ENCODE measurements around the gene ALG6.
"Not testable (repeated sequence)": the region's sequence is repeated elsewhere in the genome, so short reads cannot be mapped to it uniquely, and the experiment has no call there.

ALG6 gene

GRCh38 chr1:63413394-63413793 lies 46.0 kb downstream of the ALG6 start:
- no peak overlapping the region for H4K8ac ChIP-seq (ENCODE audit: low read depth, low read length)
- no peaks in the 10 kb centered on the region for H3K79me2 ChIP-seq (ENCODE audit: control insufficient read depth, insufficient read depth, low read length)
- H4K5ac ChIP-seq (ENCODE audit: low read length): no peak overlapping the region
- no peak overlapping the region for H3K9ac ChIP-seq (ENCODE audit: low read length)
- no peak for DNase-seq
- H2AK5ac ChIP-seq (ENCODE audit: low read length): no peak overlapping the region
- H3K4me2 ChIP-seq (ENCODE audit: low read length): no peak overlapping the region
- no peak overlapping the region for H2BK120ac ChIP-seq (ENCODE audit: low read depth, low read length)
- H3K4me1 ChIP-seq (ENCODE audit: control insufficient read depth, low read depth, low read length): no peaks in the 10 kb centered on the region
- no peak overlapping the region for H3K4me3 ChIP-seq (ENCODE audit: low read length)
- no peaks in the 10 kb centered on the region for H3K27me3 ChIP-seq (ENCODE audit: insufficient read depth, low read length, poor library complexity)
- H2BK15ac ChIP-seq (replicated peaks; ENCODE audit: low read depth): no peak overlapping the region
- no peak overlapping the region for H3K23ac ChIP-seq (ENCODE audit: low read length)
- no peak overlapping the region for H3K4ac ChIP-seq (ENCODE audit: low read depth, low read length)
- H3K56ac ChIP-seq (ENCODE audit: low read length): no peak overlapping the region
- H3K27ac ChIP-seq (ENCODE audit: low read depth, low read length): no peak overlapping the region
- no peak overlapping the region for H3K18ac ChIP-seq (ENCODE audit: low read length)
- H3K79me1 ChIP-seq (ENCODE audit: low read length): no peaks in the 10 kb centered on the region
- H3K36me3 ChIP-seq (ENCODE audit: control insufficient read depth, insufficient read depth, low read length): no peaks in the 10 kb centered on the region
- H2BK5ac ChIP-seq (ENCODE audit: low read length): no peak overlapping the region
- no CpG with 5 or more reads among the region's 1 CpG for WGBS (ENCODE audit: extremely low coverage, insufficient coverage, low lambda C conversion rate)

- no peak overlapping the region for H4K5ac ChIP-seq (ENCODE audit: low read length)
- H3K79me2 ChIP-seq (ENCODE audit: control insufficient read depth, insufficient read depth, low read length): no peaks in the 10 kb centered on the region
- H3K18ac ChIP-seq (ENCODE audit: low read length): no peak overlapping the region
- no peak overlapping the region for H3K56ac ChIP-seq (ENCODE audit: low read length)
- H3K27ac ChIP-seq (ENCODE audit: low read depth, low read length): no peak overlapping the region
- H4K8ac ChIP-seq (ENCODE audit: low read depth, low read length): no peak overlapping the region
- H3K4ac ChIP-seq (ENCODE audit: low read depth, low read length): no peak overlapping the region
- no peaks in the 10 kb centered on the region for H3K79me1 ChIP-seq (ENCODE audit: low read length)
- no peak for DNase-seq
- no peaks in the 10 kb centered on the region for H3K4me1 ChIP-seq (ENCODE audit: control insufficient read depth, low read depth, low read length)
- H2BK15ac ChIP-seq (replicated peaks; ENCODE audit: low read depth): no peak overlapping the region
- WGBS (ENCODE audit: extremely low coverage, insufficient coverage, low lambda C conversion rate): no CpG with 5 or more reads among the region's 3 CpGs
- no peak overlapping the region for H3K4me3 ChIP-seq (ENCODE audit: low read length)
- no peak overlapping the region for H2BK5ac ChIP-seq (ENCODE audit: low read length)
- no peak overlapping the region for H3K4me2 ChIP-seq (ENCODE audit: low read length)
- no peak overlapping the region for H3K9ac ChIP-seq (ENCODE audit: low read length)
- H3K23ac ChIP-seq (ENCODE audit: low read length): no peak overlapping the region
- no peaks in the 10 kb centered on the region for H3K36me3 ChIP-seq (ENCODE audit: control insufficient read depth, insufficient read depth, low read length)
- H2AK5ac ChIP-seq (ENCODE audit: low read length): no peak overlapping the region
- no peak overlapping the region for H2BK120ac ChIP-seq (ENCODE audit: low read depth, low read length)
- no peaks in the 10 kb centered on the region for H3K27me3 ChIP-seq (ENCODE audit: insufficient read depth, low read length, poor library complexity)
Measured at GRCh38 chr1:63414691-63415365, 47.4 kb downstream of the ALG6 start.

- Histone ChIP-seq H3K36me3 (ENCODE audit: control insufficient read depth, insufficient read depth, low read length) (no peaks in the 10 kb centered on the region), H3K4me3 (ENCODE audit: low read length) (no peak overlapping the region), H2BK15ac (replicated peaks; ENCODE audit: low read depth) (no peak overlapping the region), H3K9ac (ENCODE audit: low read length) (no peak overlapping the region), H3K4ac (ENCODE audit: low read depth, low read length) (no peak overlapping the region), H3K27me3 (ENCODE audit: insufficient read depth, low read length, poor library complexity) (no peaks in the 10 kb centered on the region), H2BK120ac (ENCODE audit: low read depth, low read length) (no peak overlapping the region), H3K79me1 (ENCODE audit: low read length) (no peaks in the 10 kb centered on the region), H4K5ac (ENCODE audit: low read length) (no peak overlapping the region), H3K56ac (ENCODE audit: low read length) (no peak overlapping the region), H3K4me1 (ENCODE audit: control insufficient read depth, low read depth, low read length) (no peaks in the 10 kb centered on the region), H3K18ac (ENCODE audit: low read length) (no peak overlapping the region), H3K23ac (ENCODE audit: low read length) (no peak overlapping the region), H4K8ac (ENCODE audit: low read depth, low read length) (no peak overlapping the region), H3K79me2 (ENCODE audit: control insufficient read depth, insufficient read depth, low read length) (no peaks in the 10 kb centered on the region), H2AK5ac (ENCODE audit: low read length) (no peak overlapping the region), H3K27ac (ENCODE audit: low read depth, low read length) (no peak overlapping the region), H2BK5ac (ENCODE audit: low read length) (no peak overlapping the region), H3K4me2 (ENCODE audit: low read length) (no peak overlapping the region)
- DNase-seq: no peak
Measured at GRCh38 chr1:63418101-63418500, 50.7 kb downstream of the ALG6 start.

- H3K56ac ChIP-seq (ENCODE audit: low read length); H3K36me3 ChIP-seq (ENCODE audit: control insufficient read depth, insufficient read depth, low read length); H3K4ac ChIP-seq (ENCODE audit: low read depth, low read length); H3K4me2 ChIP-seq (ENCODE audit: low read length); H3K18ac ChIP-seq (ENCODE audit: low read length); H3K27me3 ChIP-seq (ENCODE audit: insufficient read depth, low read length, poor library complexity); H2BK15ac ChIP-seq (replicated peaks; ENCODE audit: low read depth); H2AK5ac ChIP-seq (ENCODE audit: low read length); H2BK5ac ChIP-seq (ENCODE audit: low read length); H3K4me3 ChIP-seq (ENCODE audit: low read length); DNase-seq; H2BK120ac ChIP-seq (ENCODE audit: low read depth, low read length); H3K79me2 ChIP-seq (ENCODE audit: control insufficient read depth, insufficient read depth, low read length); H3K23ac ChIP-seq (ENCODE audit: low read length); H3K79me1 ChIP-seq (ENCODE audit: low read length); H4K8ac ChIP-seq (ENCODE audit: low read depth, low read length); H3K9ac ChIP-seq (ENCODE audit: low read length); H3K4me1 ChIP-seq (ENCODE audit: control insufficient read depth, low read depth, low read length); H3K27ac ChIP-seq (ENCODE audit: low read depth, low read length); H4K5ac ChIP-seq (ENCODE audit: low read length): not testable (repeated sequence)
- no CpG with 5 or more reads among the region's 1 CpG for WGBS (ENCODE audit: extremely low coverage, insufficient coverage, low lambda C conversion rate)
Measured at GRCh38 chr1:63420746-63421145, 53.3 kb downstream of the ALG6 start.

- H3K18ac ChIP-seq (ENCODE audit: low read length): no peak overlapping the region
- H3K27me3 ChIP-seq (ENCODE audit: insufficient read depth, low read length, poor library complexity): no peaks in the 10 kb centered on the region
- no peaks in the 10 kb centered on the region for H3K4me1 ChIP-seq (ENCODE audit: control insufficient read depth, low read depth, low read length)
- H3K56ac ChIP-seq (ENCODE audit: low read length): no peak overlapping the region
- H4K5ac ChIP-seq (ENCODE audit: low read length): no peak overlapping the region
- no peaks in the 10 kb centered on the region for H3K36me3 ChIP-seq (ENCODE audit: control insufficient read depth, insufficient read depth, low read length)
- H3K79me1 ChIP-seq (ENCODE audit: low read length): no peaks in the 10 kb centered on the region
- no peak overlapping the region for H2BK120ac ChIP-seq (ENCODE audit: low read depth, low read length)
- DNase-seq: no peak
- H2AK5ac ChIP-seq (ENCODE audit: low read length): no peak overlapping the region
- H3K27ac ChIP-seq (ENCODE audit: low read depth, low read length): no peak overlapping the region
- no CpG with 5 or more reads among the region's 2 CpGs for WGBS (ENCODE audit: extremely low coverage, insufficient coverage, low lambda C conversion rate)
- no peak overlapping the region for H3K9ac ChIP-seq (ENCODE audit: low read length)
- H4K8ac ChIP-seq (ENCODE audit: low read depth, low read length): no peak overlapping the region
- no peak overlapping the region for H3K4me3 ChIP-seq (ENCODE audit: low read length)
- no peak overlapping the region for H2BK5ac ChIP-seq (ENCODE audit: low read length)
- no peaks in the 10 kb centered on the region for H3K79me2 ChIP-seq (ENCODE audit: control insufficient read depth, insufficient read depth, low read length)
- H2BK15ac ChIP-seq (replicated peaks; ENCODE audit: low read depth): no peak overlapping the region
- no peak overlapping the region for H3K23ac ChIP-seq (ENCODE audit: low read length)
- no peak overlapping the region for H3K4ac ChIP-seq (ENCODE audit: low read depth, low read length)
- no peak overlapping the region for H3K4me2 ChIP-seq (ENCODE audit: low read length)
Measured at GRCh38 chr1:63423649-63424048, 56.2 kb downstream of the ALG6 start.

- Histone ChIP-seq H3K4me1 (ENCODE audit: control insufficient read depth, low read depth, low read length) (no peaks in the 10 kb centered on the region), H3K4me2 (ENCODE audit: low read length) (no peak overlapping the region), H3K79me2 (ENCODE audit: control insufficient read depth, insufficient read depth, low read length) (no peaks in the 10 kb centered on the region), H4K5ac (ENCODE audit: low read length) (no peak overlapping the region), H2BK120ac (ENCODE audit: low read depth, low read length) (no peak overlapping the region), H3K18ac (ENCODE audit: low read length) (no peak overlapping the region), H2BK15ac (replicated peaks; ENCODE audit: low read depth) (no peak overlapping the region), H2BK5ac (ENCODE audit: low read length) (no peak overlapping the region), H3K27me3 (ENCODE audit: insufficient read depth, low read length, poor library complexity) (no peaks in the 10 kb centered on the region), H3K56ac (ENCODE audit: low read length) (no peak overlapping the region), H3K9ac (ENCODE audit: low read length) (no peak overlapping the region), H3K4ac (ENCODE audit: low read depth, low read length) (no peak overlapping the region), H3K36me3 (ENCODE audit: control insufficient read depth, insufficient read depth, low read length) (no peaks in the 10 kb centered on the region), H3K23ac (ENCODE audit: low read length) (no peak overlapping the region), H3K27ac (ENCODE audit: low read depth, low read length) (no peak overlapping the region), H2AK5ac (ENCODE audit: low read length) (no peak overlapping the region), H4K8ac (ENCODE audit: low read depth, low read length) (no peak overlapping the region), H3K4me3 (ENCODE audit: low read length) (no peak overlapping the region), H3K79me1 (ENCODE audit: low read length) (no peaks in the 10 kb centered on the region)
- DNase-seq: no peak
Measured at GRCh38 chr1:63428815-63429214, 61.4 kb downstream of the ALG6 start.

All from mesendoderm (in vitro differentiated cells).